ENCODE data around the gene ATP10A.

ATP10A gene

GRCh38 chr15:25900901-25901300, 37.8 kb upstream of the ATP10A start:
- Histone ChIP-seq H3K27ac (no peak overlapping the region), H3K36me3 (ENCODE audit: insufficient read depth) (no peaks in the 10 kb centered on the region)

GRCh38 chr15:25900431-25900830, 37.3 kb upstream of the ATP10A start:
- Histone ChIP-seq H3K4me1 (ENCODE audit: low read depth, poor library complexity, severe bottlenecking) (no peaks in the 10 kb centered on the region), H2AFZ (ENCODE audit: low read depth) (no peak overlapping the region), H3K36me3 (ENCODE audit: insufficient read depth) (no peaks in the 10 kb centered on the region), H3K4me3 (IDR thresholded peaks at IDR 0.05; ENCODE audit: insufficient read depth, low read depth, low read length) (no peak overlapping the region), H3K27me3 (ENCODE audit: insufficient read depth, low read depth) (no peaks in the 10 kb centered on the region), H3K4me2 (no peak overlapping the region), H3K79me2 (ENCODE audit: insufficient read depth, low read depth) (no peaks in the 10 kb centered on the region), H3K27ac (no peak overlapping the region), H4K20me1 (ENCODE audit: insufficient read depth) (no peaks in the 10 kb centered on the region), H3K9ac (no peak overlapping the region)
- TF ChIP-seq CTCF (conservative IDR thresholded peaks at IDR 0.05; ENCODE audit: low read depth, low read length) = no peak

More at GRCh38 chr15:25900901-25901300, 37.8 kb upstream of the ATP10A start:
- TF ChIP-seq CTCF (conservative IDR thresholded peaks at IDR 0.05; ENCODE audit: low read depth, low read length) = no peak
- Histone ChIP-seq H3K4me3 (IDR thresholded peaks at IDR 0.05; ENCODE audit: insufficient read depth, low read depth, low read length) (no peak overlapping the region), H3K9ac (no peak overlapping the region), H3K4me1 (ENCODE audit: low read depth, poor library complexity, severe bottlenecking) (no peaks in the 10 kb centered on the region), H3K79me2 (ENCODE audit: insufficient read depth, low read depth) (no peaks in the 10 kb centered on the region), H3K27me3 (ENCODE audit: insufficient read depth, low read depth) (no peaks in the 10 kb centered on the region), H4K20me1 (ENCODE audit: insufficient read depth) (no peaks in the 10 kb centered on the region), H2AFZ (ENCODE audit: low read depth) (no peak overlapping the region), H3K4me2 (no peak overlapping the region)

- Histone ChIP-seq H3K27ac (no peak overlapping the region), H3K4me2 (no peak overlapping the region), H3K27me3 (ENCODE audit: insufficient read depth, low read depth) (no peaks in the 10 kb centered on the region), H2AFZ (ENCODE audit: low read depth) (no peak overlapping the region), H3K9ac (no peak overlapping the region), H4K20me1 (ENCODE audit: insufficient read depth) (no peaks in the 10 kb centered on the region), H3K4me3 (IDR thresholded peaks at IDR 0.05; ENCODE audit: insufficient read depth, low read depth, low read length) (no peak overlapping the region), H3K36me3 (ENCODE audit: insufficient read depth) (no peaks in the 10 kb centered on the region), H3K4me1 (ENCODE audit: low read depth, poor library complexity, severe bottlenecking) (no peaks in the 10 kb centered on the region), H3K79me2 (ENCODE audit: insufficient read depth, low read depth) (no peaks in the 10 kb centered on the region)
- no peak for TF ChIP-seq CTCF (conservative IDR thresholded peaks at IDR 0.05; ENCODE audit: low read depth, low read length)
Observed at GRCh38 chr15:25899870-25900269, 36.7 kb upstream of the ATP10A start.

GRCh38 chr15:25897658-25898057, 34.5 kb upstream of the ATP10A start:
- TF ChIP-seq CTCF (conservative IDR thresholded peaks at IDR 0.05; ENCODE audit: low read depth, low read length) = no peak
- Histone ChIP-seq H3K27ac (no peak overlapping the region), H3K4me2 (no peak overlapping the region), H3K4me3 (IDR thresholded peaks at IDR 0.05; ENCODE audit: insufficient read depth, low read depth, low read length) (no peak overlapping the region), H3K79me2 (ENCODE audit: insufficient read depth, low read depth) (no peaks in the 10 kb centered on the region), H2AFZ (ENCODE audit: low read depth) (no peak overlapping the region), H3K27me3 (ENCODE audit: insufficient read depth, low read depth) (no peaks in the 10 kb centered on the region), H3K4me1 (ENCODE audit: low read depth, poor library complexity, severe bottlenecking) (no peaks in the 10 kb centered on the region), H3K36me3 (ENCODE audit: insufficient read depth) (no peaks in the 10 kb centered on the region), H4K20me1 (ENCODE audit: insufficient read depth) (no peaks in the 10 kb centered on the region), H3K9ac (no peak overlapping the region)
